Activated CD8-positive, alpha-beta memory T cell treated with anti-CD3 and anti-CD28 coated beads for 1 hour (primary cell): Measurements from ENCODE around the gene CTBP2.
"Not testable (repeated sequence)": the region's sequence is repeated elsewhere in the genome, so short reads cannot be mapped to it uniquely, and the experiment has no call there.

ENCODE experiments used
- DNase-seq, 2 donors: peaks; one replicate each; pipeline ENCODE4 v3.0.0-alpha.2; 2020; ENCODE audit warnings: low read depth in 1 of 2; ENCODE audit errors: extremely low read depth in 1 of 2

The CTBP2 gene

GRCh38 chr10:125067764-125068163, 92.6 kb downstream of the CTBP2 start:
- no peak for DNase-seq

DNA sequence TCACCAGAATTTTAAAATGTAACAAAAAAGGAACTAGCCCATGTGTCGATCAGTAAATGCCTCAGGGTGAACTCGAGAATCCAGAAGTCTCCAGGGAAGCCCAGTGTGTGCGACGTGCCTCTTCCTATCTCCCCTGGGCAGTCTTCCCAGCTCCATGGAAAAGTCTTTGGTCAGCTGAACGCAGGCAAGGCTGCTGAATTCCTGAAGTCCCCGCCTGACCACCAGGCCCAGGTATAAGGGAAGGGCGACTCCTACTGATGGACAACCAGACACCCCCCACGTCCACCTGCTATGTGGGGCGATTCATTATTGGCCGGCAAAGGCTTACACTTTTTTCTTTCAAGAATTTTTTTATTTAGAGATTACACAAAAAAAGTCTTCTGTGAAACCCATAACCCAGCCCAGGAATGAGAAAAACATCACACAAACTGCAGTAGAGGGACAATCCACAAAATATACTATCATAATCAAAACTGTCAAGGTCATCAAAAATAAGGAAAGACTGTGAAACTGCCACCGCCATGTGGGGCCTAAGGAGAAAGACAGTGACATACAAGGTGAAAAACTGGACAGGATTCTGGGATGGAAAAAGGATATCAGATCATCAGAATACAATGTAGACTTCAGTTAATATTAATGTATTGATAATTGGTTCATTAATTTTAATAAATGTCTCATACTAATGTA, 93.5 kb downstream of the CTBP2 start:
- DNase-seq: no peak

GRCh38 chr10:125064681-125065492, 95.5 kb downstream of the CTBP2 start:
- DNase-seq: no peak

- DNase-seq: no peak
These were observed 97.0 kb downstream of the CTBP2 start for GRCh38 chr10:125063256-125063925.

DNA sequence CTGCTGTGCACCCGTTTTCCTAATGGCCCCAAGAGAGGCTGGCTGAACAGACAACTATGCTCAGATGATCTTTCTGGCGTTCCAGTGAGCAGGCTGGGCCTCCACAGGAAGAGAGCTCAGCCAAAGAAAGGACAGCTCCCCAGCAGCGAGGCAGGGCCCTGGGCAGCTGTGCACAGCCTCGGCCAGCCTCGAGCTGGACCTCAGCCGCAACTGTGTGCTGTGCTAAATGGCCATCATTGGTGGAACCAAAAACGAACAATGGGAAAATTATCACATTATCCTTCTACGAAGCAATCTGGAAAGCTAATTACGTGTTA, 97.5 kb downstream of the CTBP2 start:
- no peak for DNase-seq

DNA sequence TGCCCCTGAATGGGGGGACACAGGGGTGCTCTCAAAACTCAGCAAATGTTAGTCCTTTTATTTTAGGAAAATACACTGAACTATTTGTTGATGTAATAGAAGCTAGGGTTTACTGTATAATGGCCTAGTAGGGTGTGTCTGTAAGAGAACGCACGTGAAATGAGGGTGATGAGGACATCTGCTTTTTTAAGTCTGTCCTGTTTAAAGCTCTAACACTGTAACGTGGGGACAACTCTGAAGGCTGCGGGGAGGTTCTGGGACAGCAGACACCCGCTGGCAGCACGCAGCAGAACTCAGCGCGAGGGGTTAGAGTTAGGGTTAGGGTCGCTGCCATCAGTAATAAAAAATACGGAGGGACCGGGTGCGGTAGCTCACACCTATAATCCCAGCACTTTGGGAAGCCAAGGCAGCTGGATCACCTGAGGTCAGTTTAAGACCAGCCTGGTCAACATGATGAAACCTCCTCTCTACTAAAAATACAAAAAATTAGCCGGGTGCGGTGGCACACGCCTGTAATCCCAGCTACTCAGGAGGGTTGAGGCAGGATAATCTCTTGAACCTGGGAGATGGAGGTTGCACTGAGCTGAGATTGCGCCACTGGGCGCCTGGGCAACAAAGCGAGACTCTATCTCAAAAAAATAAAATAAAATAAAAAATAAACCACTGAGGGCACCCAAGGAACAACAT, 98.0 kb downstream of the CTBP2 start:
- no peak for DNase-seq

DNA sequence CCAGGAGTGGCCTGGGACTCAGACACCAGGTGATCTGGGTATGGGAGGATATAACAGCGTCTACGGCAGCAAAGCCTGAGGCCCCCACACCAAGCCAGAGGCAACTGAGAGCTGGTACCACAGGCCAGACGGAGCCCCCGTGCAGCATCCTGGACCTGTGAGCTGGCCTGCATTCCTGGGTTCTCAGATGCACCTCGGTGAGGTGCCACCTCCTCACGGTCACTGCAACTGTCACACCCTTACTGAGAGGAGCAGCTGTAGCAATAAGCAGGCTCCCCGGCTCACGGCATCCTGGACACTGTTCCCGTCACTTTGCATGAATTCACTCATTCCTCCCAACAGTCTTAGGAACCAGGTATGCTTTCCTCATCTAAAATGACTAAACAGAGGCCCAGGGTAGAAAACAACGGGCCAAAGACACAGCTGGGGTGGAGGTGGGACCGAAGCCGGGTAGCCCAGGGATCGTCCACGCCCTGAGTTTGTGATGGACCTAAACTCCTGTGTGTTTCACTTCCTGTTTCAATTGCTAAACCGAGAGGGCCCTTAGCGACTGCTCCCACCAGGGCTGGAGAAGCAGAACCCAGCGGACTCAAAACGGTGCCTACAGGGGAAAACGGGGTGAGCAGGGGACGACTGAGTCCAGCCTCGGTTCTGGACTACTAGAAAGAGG, 98.7 kb downstream of the CTBP2 start:
- no peak for DNase-seq

DNA sequence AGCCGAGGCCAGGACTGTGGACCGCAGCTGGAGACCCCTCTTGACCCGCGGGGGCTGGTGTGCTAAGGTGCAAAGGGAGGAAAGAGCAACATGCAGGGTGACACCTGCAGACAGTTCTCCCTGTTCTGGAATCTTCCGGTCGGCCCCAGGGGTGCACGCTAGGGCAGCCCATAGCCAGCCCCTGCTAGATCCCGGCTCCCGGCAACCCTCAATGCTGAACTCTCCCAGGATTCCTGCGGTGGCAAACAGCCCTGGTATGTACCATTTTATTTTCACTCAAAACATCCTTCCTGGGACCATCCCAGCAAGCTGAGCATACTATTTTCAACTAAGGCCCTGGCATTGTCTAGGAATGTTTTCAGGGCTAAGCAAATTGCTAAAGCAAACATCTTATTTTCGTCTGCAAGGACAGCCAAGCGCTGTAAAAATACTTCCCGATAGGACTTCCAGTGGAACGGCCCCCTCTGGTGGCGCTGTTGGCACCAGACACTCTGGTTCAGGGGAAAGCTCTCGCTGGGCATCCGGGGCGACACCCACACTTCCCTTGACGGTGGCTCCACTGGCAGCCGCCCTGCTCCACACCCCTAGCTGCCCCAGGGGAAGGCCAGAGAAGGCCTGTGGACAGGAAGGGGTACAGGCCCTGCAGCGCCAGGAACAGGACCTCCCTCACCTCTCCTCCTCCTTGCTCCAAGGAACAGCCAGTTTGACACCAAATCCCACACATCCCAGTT, 99.4 kb downstream of the CTBP2 start:
- no peak for DNase-seq

DNA sequence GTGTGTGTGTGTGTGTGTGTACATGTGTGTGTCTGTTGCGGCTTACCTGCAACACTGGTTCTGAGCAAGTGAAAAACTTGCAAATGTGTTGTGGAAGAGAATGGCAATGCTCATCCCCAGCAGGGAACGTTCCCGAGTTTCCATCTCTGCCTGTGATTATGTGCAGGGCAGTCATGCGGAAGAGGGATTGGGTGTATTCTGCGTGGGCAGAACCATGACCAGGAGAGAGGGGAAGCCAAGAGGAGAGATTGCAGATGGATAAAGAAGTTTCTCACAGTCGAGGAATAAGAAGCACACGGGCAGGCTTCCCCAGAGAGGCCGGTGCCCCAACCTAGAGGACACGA, 99.9 kb downstream of the CTBP2 start:
- no peak for DNase-seq

DNA sequence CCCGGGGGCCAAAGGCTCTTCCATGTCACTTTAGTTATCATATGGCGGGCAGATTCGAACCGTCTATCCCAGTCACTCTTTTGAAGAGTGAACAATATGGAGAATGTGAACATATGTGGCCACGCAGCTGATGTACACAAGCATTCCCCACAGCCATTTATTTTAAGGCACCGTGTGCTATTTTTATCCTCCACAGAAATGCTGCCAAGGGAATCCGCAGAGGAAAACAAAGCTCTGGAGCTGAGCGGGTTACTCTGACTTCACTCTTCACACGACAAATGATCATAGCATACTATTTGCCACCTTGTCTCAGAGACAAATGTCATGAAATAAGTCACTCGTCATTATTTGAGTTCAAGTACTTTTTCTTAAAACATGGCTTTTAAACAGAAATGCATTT, 100.3 kb downstream of the CTBP2 start:
- DNase-seq: no peak

- not testable (repeated sequence) for DNase-seq
These were observed 101.0 kb downstream of the CTBP2 start for GRCh38 chr10:125059348-125059747.

DNA sequence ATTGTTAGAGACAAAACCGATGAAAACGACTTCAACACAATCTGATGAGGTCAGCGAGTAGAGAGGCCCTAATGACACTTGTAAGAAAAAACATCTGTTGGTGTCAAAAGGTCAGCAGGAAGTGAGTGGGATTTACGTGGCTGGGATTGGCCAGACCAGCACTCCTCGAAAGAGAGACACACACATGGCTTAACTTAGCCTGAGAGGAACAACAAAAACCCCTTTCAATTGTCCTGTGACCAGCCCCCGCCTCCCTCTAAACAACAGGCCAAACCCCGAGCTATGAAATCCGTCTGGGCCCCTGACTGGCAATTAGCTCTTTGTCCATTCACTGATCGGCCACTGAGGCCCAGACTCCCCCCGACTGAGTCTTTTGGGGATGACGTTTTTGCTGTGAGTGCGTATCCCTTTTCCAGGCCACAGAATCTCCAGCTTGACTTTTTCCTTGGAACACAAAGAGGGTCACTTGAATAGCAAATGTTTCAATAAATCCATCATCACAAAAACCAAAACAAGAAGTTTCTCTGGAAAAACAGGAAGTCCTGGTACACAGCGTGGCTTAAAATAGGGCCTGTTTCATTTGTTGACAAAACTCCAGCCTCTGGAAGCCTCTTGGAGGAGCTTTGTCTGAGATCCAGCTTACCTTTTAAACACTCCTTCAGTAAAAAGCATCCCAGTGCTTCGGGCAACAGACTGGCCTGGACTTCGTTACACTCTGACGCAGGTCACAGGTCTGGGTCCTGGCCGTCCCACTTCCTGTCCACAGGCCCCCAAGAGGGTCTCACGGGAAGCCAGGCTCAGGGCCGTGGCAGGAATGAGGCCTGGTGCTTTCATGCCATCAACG, 103.0 kb downstream of the CTBP2 start:
- no peak for DNase-seq

GRCh38 chr10:125056161-125057132, 103.9 kb downstream of the CTBP2 start:
- DNase-seq: no peak

GRCh38 chr10:125055446-125055845, 104.9 kb downstream of the CTBP2 start:
- no peak for DNase-seq

DNA sequence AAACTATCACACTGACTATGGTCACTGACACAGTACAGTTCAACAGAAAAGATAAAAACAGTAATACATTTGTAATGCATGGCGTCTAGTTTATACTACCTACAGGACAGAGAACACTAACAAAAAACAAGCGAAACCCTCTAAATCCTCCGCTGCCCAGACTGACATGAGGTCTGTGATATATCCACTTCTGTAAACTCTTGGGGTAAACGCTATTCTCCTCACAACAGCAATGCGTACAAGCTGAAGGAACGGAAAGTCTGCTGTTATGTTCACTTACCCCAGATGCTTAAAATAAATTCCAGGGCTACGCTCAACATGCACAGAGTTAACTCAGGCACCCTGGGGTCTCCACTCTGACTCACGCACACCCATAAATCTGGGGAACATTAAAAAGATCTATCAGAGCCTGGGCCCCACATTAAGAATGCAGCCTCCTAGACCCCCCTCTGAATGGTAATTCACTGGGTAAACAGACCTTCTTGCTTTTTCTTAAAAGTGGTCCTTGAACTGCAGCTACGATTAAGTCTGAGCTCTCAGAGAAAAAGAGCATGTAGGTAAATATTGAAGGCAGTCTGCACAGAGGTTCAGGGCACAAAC, 105.6 kb downstream of the CTBP2 start:
- DNase-seq: no peak

- no peak for DNase-seq
These were observed 106.1 kb downstream of the CTBP2 start for GRCh38 chr10:125054216-125054615.

DNA sequence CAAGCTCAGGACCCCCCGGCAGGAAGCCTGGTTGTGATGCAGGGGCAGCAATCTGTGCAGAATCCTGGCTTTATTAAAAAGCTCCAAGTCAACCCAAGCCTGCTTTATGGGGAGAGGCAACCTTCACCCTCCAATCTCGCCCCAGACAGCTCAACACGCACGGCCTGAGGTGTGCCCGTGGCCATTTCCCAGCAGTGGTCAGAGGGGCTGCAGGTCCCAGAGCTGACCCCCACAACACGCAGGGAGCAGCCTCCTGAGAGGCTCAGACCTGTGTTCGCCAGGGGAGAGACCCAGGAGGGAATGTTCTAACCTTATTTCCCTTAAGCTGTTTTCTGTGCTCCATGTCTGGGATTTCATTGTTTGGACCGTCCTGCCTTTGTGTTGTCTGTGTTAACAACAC, 108.2 kb downstream of the CTBP2 start:
- DNase-seq: no peak

- no peak for DNase-seq
These were observed 110.0 kb downstream of the CTBP2 start for GRCh38 chr10:125050383-125050782.
